DMS153 treated with DMSO at 0.1 percent for 48 hours (cell line): Measurements from ENCODE around the gene C1QTNF2.

ENCODE experiments used
- DNase-seq: peaks from one replicate; lab custom pipeline; 2025; ENCODE audit not compliant: unreplicated experiment; lab: John Stamatoyannopoulos, UW

C1QTNF2 gene, protein sequence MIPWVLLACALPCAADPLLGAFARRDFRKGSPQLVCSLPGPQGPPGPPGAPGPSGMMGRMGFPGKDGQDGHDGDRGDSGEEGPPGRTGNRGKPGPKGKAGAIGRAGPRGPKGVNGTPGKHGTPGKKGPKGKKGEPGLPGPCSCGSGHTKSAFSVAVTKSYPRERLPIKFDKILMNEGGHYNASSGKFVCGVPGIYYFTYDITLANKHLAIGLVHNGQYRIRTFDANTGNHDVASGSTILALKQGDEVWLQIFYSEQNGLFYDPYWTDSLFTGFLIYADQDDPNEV

DNA sequence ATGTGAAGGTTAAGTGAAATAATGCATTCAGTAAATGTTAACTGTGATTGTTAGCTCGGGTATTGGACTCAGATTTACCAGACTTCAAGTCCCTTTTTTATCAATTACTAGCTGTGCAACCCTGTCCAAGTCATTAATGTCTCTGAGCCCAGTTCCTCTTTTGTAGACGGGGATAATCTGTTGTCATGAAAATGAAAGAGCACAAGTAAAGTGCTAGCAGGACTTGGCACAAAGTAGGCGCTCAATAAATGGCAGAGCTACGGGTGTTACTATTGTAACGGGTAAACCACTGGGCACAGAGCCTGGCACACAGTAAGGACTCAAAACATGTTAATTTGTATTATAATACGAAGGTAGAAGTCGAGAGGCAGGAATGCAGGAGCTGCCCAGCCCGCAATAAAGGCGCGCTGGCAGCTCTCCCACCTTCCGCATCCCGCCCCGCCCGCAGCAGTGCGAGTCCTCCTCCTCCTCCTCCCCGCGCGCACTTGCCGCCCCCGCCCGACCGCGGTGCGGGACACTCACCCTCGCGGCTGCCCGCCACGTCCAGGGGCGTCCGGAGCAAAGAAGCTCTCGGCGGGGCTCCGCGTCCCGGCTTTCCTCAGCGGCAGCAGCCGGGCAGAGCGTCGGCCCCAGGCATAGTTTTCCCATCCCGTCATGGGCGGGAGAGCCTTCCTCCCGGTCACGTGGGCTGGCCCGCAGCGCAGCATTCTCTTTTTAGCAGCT is at the start of gene C1QTNF2:
Gene C1QTNF2, minus strand, starts transcription at position 637 of the 723 bp plus-strand sequence. CDS start 15,615 bp downstream, outside the sequence.
- no peak for DNase-seq

DNA sequence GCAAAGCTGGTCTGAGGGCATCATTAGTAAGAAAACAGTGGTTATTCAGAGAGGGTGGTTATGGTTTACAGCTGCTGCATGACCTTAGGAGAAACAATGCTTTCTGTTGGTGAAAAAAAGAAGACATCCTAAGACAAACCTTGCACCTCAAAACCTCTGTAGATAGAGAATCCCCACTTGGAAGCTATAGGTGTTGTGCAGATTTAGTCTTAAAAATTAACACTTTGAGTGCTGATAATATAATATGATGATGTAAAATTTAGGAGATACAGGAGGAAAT is 49.8 kb upstream of the C1QTNF2 start:
- DNase-seq: no peak

DNA sequence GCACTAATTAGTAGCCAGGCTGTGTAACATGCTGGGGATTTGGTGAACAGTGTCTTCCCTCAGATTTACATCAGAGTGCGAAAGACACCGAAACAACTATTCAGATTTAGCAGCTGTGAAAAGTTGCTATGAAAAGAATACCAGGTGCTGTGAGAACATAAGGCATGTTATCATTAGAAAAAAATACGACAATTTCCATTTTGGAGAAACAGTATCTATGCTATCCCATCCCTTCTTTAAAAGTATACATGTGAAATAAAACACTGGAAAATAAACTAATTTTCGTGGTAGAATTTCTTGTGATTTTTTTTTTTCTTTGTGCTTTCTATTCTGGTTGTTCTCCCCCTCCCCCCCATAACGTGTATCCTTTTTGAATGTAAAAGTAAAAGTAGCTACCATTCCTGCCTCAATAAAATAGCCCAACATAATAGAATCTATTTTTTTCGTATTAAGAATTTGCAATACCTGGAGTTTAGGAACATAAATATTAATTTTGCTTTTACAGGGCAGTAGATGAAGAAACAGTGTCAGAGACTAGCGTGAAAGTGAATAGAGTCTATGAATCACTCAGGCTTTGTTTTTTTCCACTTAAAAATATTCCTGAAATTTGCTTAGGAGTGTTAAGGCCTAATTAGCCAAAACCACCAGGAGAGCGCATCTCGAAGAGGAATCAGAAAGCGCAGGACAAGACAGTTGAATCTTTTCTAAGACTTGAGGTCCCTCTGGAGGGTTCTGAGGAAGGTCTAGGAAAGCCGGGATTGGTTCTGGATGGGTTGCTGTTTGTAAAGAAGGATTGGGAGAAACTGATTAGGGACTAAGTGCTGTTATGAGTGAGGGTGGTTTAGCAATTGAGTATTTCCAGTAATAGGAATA is 49.3 kb upstream of the C1QTNF2 start:
- no peak for DNase-seq

DNA sequence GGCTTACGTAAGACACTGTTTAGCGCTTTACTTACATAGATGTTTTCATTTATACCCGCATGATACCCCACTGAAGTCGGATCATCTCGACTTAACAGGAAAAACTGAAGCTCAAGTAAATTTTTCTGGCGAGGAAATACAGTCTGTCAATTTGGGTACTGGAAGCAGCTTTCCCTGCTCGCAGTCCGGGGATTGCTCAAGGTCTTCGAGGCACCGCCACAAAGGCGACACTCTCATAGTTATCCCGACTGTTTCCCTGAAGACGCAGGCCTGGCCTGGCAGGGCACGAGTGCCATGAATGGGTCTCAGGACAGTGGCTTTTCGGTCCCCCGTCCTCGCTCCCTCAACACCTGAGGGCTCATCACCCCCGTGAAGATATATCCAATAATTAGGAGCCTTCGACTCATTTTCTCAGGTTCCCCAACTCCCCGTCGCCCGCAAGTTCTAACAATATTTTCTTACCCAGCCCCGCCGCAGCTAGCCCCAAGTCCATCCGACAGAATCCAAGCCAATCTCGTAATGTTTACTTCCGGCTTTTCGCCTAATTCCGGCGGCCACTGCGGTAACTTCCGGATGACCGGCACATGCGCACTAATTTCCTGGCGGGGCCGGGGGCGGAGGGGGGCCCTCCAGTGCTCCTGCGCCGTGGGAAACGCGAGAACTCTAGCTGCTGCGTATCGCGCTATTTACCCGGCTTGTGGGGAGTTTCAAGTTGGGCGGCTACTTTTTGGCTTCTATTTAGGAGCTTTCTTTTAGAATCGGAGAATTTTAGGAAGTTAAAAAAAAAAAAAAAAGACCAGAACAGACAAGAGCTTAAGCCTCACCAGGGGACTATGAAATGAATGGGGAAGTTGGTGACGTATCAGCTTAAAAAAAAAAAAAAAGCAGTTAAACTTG is 48.4 kb upstream of the C1QTNF2 start, which contains the start of gene SLU7:
Gene SLU7, minus strand, starts transcription at position 521 of the 897 bp plus-strand sequence. CDS start 3,787 bp downstream, outside the sequence.
- DNase-seq: peak; percentile 22

DNA sequence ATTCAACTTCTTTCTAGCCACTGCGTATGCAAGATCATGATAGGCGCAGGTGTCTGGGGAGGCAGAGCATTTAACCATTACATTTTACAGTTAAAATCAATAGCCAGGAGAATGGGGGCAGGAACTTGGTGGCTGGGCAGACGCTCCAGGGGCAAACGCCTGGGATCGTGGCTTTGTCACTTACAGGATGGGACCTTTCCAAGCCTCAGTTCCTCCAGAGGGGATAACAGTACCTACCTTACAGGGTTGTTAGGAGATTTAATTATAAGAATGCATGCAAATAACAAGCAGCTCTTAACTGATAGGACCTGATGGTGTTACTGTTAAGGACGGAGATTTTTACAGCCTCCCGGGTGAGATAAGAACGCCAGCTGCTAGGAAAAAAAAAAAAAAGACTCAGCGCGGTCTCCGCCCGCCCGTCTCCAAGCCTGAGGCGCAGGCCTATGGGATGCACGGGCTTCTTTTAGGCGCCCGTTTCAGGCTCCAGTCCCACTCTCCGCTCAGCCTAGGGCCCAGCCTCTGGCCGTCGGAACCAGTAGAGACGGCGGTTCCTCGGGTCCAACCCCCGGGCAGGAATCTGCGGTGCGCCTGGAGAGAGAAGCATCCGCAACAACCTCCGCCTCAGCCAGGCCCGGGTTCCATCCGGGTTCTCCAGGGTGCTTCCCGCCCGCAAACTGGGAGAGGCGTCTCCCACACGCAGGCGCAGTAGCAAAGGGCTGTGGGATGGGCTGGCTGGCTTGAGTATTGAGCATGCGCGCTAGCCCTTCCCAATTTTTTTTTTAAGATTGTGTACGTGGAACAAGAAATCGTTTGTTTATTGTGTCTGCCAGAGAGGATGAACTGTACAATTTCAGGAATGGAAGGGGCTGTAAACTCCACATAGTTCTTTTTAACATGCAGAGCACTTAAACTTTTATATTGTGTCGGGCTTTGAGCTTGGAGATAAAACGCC is 29.3 kb upstream of the C1QTNF2 start, which contains the start of gene FAM200C:
Gene FAM200C, minus strand, starts transcription at position 653 of the 952 bp plus-strand sequence. CDS start 4,564 bp downstream, outside the sequence.
- DNase-seq: peak; percentile 60

DNA sequence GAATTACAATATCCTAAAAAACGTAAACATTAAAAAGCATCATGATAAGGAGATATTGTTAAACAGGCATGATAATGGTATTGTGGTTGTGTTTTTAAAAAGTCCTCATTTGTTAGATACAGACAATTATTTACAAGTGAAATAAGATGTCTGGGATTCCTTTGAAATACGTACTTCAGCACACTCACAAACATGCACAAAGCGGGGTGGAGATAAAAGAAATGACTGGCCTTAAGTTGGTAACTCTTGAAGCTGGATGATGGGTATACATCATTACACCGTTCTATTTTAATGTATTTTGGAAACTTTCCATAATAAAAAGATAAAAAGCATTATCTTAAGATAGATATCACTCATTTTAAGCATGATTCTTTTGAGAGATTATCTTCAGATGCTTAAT is 28.4 kb upstream of the C1QTNF2 start:
- DNase-seq: no peak

DNA sequence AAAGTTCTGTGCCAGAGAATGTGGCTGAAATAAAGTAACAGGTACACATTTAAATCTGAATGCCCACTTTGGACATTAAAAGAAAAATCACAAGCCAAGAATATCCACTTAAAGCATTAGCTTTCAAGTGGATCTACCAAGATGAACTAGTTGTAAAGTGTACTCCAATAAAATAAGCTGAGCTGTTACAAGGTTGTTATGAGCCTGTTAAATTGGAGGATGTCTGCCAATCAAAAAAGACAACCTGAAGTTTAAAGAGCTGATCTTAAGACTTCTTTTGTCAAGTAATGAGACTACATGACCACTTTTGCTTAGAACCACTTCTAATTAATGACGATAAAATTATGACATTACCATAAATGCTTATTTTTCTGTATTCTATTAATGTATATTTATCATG is 27.1 kb upstream of the C1QTNF2 start:
- DNase-seq: no peak

DNA sequence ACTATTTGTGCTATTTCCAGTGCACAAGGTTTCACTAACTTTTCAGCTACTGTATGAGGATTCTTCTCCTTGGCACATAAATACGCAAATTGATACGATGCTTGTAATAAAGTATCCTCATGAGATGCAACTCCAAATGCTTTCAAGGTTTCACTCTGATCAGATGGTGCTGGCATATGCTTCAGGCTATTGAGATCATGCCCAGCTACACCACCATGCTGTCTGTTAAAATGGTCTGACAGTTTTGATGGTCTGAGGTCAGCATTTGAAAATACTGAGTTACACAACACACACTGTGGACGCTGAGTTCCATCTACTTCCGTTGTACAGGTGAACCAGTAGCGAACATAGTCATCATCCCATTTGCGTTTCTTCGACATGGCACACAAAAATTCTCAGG is 24.7 kb upstream of the C1QTNF2 start:
- no peak for DNase-seq

DNA sequence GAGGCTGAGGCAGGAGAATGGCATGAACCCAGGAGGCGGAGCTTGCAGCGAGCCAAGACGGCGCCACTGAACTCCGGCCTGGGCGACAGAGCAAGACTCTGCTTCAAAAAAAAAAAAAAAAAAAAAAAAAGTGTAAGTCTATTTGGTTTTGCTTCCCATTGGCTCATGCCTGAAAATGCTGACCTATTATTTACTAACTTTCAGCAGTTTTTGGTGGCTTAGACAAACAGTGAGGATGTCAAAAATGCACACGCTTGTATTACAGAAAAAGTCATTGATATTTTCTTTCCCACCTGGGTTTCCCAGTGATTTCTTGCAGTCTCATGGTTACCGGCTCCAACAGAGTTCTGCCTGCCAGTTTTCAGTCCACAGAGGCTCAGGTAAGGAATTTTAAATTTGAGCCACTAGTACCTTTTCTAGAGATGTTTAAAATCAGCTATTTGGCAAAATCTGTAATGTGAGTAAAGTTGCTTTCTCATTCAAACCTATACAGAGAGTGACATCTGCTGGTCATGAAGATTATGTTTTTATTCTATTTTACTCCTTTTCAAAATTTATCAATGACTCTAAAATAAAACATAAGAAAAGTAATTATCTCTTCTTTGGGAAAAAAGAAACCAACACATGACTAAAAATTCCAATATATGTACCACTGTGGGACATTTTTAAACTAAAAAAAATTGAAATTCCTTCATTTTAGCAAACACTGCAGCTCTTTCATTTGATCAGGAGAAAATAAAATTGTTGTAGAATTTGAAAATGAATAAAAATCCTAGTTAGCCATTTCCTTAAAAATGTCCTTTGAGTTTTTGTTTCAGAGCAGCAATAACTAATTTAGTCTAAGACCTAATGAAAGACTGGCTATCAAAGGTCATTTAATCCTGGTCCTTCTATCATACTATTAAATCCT is 20.6 kb upstream of the C1QTNF2 start:
- DNase-seq: no peak

DNA sequence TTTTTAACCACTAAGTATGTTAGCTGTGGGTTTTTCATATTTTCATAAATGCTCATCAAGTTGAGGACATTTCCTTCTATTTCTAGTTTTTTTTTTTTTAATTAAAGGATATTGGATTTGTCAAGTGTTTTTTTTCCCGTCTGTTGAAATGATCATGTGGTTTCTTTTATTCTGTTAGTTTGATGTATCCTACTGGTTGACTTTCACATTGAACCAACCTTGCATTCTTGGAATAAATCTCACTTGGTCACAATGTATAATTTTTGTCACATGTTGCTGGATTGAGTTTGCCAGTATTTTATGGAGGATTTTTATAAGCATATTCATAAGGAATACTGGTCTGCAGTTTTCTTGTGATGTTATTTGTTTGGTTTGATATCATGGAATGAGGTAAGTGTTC is 17.0 kb upstream of the C1QTNF2 start:
- DNase-seq: no peak

DNA sequence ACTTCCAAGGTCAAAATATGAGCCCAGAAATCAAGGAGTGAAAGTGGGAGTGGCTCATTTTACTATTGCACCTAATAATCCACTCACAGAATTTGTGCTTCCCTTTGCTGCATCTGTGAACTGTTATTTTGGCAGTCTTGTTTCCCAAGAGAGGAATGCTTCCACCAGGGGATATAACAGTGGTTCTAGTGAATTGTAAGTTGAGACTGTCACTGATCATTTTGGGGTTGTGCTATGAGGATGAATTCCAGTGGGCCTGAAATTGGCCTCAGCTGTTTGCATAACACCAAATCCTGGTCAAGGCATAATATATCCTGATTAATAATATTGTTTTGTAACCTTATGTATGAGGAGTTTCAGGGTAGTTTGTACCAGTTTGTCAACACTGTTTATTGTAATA is 15.1 kb upstream of the C1QTNF2 start:
- DNase-seq: no peak

DNA sequence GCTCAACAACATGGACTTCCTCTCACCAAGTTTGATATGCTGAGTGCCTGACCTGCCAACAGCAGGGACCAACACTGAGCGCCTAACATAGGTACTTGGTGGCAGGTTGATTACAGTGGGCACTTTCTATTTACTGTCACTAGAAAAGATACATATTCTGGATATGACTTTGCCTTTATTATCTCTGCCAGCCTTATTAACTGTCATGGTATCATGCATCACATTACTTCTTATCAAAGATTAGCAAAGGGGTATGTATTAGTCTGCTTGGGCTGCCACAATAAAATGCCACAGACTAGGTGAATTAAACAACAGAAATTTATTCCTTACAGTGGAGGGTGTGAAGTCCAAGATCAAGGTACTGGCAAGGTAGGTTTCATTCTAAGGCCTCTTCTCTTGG is 14.3 kb upstream of the C1QTNF2 start:
- no peak for DNase-seq

DNA sequence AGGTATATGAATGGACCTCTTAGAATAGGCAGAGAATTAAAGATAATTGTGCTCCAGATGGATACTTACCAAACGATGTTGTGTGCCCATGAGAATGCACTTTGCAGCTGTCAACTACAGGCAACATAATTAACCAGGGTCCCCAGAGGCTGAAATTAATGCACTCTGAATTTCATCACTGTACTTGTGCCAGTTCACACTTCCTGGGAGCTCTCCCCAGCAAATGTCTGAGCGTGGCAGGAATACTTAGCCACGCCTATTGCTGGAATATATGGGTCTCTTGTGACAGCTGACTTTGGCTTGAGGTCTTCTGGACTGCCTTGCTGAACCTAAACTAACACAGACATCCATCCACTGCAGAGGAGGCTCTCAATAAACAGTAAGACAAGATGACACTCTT is 11.9 kb upstream of the C1QTNF2 start:
- DNase-seq: no peak

DNA sequence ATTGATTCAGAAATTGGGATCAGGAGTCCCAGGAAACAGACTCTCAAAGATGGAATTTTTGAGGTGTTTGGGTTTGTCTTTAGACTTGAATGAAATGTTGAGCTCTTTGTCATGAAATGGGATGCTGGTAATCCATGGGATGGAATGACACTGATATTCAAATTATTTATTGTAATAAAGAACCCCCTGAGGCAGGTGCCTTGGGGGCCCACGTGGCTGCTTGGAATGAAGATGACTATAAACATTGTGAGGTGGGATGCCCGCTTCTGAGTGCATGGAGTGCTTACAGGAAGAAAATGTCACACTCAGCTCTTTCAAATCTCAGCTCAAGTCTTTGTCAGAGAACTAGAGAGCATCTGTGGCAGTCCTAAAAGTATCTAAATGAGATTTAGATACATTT is 9.6 kb upstream of the C1QTNF2 start:
- DNase-seq: no peak

DNA sequence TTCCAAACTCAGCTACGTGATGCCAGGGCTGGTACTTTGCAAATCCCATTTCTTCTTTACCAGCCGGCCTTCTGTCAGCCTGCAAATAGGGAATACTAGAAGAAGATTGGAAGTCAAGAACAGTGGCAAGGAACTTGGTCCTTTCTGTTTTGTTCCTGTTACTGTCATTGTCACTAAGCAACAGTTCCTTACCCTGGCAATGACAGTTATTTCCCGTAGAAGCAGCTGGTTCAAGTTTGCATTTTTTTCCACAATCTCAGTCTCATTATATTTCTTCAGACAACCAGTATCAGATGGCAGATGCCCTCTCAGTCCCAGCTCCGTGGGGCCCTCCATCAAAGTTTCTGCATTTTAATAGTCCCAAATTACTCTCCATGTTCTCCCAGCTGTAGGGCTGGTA is 9.1 kb upstream of the C1QTNF2 start:
- DNase-seq: no peak

DNA sequence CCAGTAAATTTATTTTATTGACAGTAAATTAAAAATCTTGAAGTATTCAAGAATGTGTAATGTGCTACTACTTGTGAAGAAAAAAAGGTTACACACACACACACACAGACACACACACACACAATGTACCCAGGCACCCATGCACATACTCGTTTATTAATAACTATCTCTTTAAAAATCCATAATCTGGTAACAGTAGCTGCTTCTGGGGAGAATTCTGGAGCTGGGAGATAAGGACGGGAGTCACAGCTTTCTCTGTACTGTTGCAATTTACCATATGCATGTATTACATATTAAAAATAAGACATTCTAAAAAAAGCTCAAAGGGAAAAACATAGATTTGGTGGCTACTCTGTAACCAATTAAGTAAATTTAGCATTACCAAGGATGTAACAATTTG is 7.9 kb upstream of the C1QTNF2 start:
- DNase-seq: no peak

DNA sequence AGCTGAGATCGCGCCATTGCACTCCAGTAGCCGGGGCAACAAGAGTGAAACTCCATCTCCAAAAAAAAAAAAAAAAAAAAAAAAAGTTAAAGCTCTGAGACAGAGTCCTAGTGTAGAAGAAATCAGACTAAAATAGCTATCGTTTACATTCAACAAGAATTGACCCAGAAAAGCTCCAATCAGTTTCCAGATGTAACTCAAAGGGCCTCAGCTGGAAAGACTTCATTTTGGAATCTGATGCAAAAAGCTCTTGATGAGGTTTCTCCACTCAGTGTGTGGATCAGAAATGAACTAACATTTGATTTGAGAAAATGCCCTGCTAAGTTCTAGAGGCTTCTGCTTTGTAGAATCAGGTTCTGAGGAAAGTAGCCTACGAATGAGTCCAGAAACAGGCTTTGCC is 7.2 kb upstream of the C1QTNF2 start:
- DNase-seq: no peak

DNA sequence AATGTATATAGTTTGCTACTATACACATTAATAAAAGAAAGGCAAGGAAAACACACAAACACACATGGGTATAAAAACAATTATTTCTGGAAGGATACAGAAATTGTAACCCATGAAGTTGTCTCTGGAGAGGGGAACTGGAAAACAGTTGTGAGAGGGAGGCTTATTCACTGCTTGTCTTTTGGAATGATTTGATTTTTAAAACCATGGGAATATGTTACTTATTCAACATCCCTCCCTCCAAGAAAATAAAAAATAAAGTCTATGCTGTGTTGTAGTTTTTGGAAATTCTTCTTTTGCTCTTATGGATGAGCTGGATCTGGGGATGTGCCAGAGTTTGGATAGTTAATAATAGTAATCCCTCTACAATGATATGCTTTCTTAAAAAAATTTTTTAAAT is 6.0 kb upstream of the C1QTNF2 start:
- no peak for DNase-seq

DNA sequence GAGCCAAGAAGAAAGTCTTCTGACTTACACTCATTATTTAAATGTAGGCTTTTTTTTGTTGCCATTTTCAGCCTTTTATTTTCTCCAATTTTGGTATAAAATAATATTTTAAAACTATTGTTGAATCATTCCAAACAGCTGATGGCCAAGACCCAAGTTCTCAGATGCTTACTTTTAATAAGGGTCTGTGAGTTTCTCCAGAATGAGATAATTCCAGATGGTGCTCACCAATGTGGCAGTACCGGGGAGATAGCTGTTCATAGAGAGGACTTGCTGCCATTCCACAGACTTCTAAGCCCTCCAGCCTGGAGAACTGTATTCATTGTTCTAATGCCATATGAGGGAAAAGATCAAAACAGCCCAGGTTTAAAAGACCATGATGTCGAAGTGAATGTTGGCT is 5.3 kb upstream of the C1QTNF2 start:
- no peak for DNase-seq
